Gastroesophageal sphincter (tissue), 3 donors: ENCODE data around the gene EPHA6.

Experiments
- POLR2A ChIP-seq, 2 donors: fragments of 450-650 bp; IDR thresholded peaks; one replicate each; pipeline ENCODE4 v1.6.1; 2017; ENCODE audit warnings: antibody characterized with exemption in 2 of 2, mild to moderate bottlenecking in 2 of 2, moderate library complexity in 1 of 2
- POLR2AphosphoS5 ChIP-seq: sonication (generic); formaldehyde crosslinking; IDR thresholded peaks from one replicate; pipeline ENCODE4 v1.6.1; 2017; ENCODE audit warnings: antibody characterized with exemption
- TF ChIP-seq, protein P1 (sequence below), 4 experiments: fragments of 200-600 bp in 2 of 4; fragments of 450-650 bp in 2 of 4; sonication (generic) in 1 of 4; IDR thresholded peaks; one replicate each; pipeline ENCODE4 v1.5.1; 2017 to 2019; ENCODE audit warnings: antibody characterized with exemption in 4 of 4, mild to moderate bottlenecking in 2 of 4, moderate library complexity in 2 of 4

DNA sequence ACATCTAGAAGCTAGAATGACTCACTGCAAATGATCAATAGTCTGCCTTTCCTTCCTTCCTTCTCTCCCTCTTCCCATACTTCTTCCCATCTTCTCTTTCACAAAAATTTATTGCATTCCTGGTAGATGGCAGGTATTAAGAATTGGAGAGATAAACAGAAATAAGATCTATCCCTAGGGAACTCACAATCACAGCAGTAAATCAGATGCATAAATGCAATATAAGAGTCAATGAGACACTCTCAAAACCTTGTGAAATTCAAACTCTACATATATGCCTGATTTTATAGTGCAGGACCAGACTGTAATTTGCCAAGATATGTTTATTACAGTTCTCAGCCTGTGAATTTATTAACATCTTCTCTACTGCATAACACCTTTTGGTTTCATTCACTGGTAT is 871.9 kb downstream of the EPHA6 start:
- TF ChIP-seq, protein P1, sequence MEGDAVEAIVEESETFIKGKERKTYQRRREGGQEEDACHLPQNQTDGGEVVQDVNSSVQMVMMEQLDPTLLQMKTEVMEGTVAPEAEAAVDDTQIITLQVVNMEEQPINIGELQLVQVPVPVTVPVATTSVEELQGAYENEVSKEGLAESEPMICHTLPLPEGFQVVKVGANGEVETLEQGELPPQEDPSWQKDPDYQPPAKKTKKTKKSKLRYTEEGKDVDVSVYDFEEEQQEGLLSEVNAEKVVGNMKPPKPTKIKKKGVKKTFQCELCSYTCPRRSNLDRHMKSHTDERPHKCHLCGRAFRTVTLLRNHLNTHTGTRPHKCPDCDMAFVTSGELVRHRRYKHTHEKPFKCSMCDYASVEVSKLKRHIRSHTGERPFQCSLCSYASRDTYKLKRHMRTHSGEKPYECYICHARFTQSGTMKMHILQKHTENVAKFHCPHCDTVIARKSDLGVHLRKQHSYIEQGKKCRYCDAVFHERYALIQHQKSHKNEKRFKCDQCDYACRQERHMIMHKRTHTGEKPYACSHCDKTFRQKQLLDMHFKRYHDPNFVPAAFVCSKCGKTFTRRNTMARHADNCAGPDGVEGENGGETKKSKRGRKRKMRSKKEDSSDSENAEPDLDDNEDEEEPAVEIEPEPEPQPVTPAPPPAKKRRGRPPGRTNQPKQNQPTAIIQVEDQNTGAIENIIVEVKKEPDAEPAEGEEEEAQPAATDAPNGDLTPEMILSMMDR (IDR thresholded peaks at IDR 0.05), result no peak
- TF ChIP-seq POLR2A (IDR thresholded peaks at IDR 0.05) (no peak), POLR2AphosphoS5 (no peak)
